Spleen (tissue), 7 donors: ENCODE data around the gene DHRSX.

ENCODE experiments used
- CTCF ChIP-seq, 11 experiments: fragments of 200-600 bp in 7 of 11; fragments of 450-650 bp in 4 of 11; sonication (generic) in 4 of 11; IDR thresholded peaks in 8 of 11; conservative IDR thresholded peaks in 3 of 11; 1 replicate in 7 of 11; 2 replicates in 4 of 11; pipeline versions ENCODE4 v1.4.0 to v1.8.0; 2016 to 2021; ENCODE audit warnings: antibody characterized with exemption in 11 of 11, inconsistent platforms in 4 of 11, mild to moderate bottlenecking in 1 of 11
- POLR2A ChIP-seq, 3 donors: fragments of 450-650 bp; IDR thresholded peaks; one replicate each; pipeline ENCODE4 v1.5.1; 2017; ENCODE audit warnings: antibody characterized with exemption in 3 of 3, mild to moderate bottlenecking in 1 of 3
- POLR2AphosphoS5 ChIP-seq, 3 donors: sonication (generic); formaldehyde crosslinking; IDR thresholded peaks; one replicate each; pipeline ENCODE4 v1.5.1; 2017; ENCODE audit warnings: antibody characterized with exemption in 3 of 3
- donor health status: DM: no; HTN: no; CAD: no; lungs with moderate emphysema.
- donor health status: DM: no; HTN: no; CAD: no.
- donor health status: DM: no; HTN: no; CAD: no.

GRCh38 chrX:2446815-2447214 lies 54.0 kb downstream of the DHRSX start:
- TF ChIP-seq CTCF (IDR thresholded peaks at IDR 0.05 in 8 of 11, conservative IDR thresholded peaks at IDR 0.05 in 3 of 11) (no peak), POLR2AphosphoS5 (IDR thresholded peaks at IDR 0.05) (no peak), POLR2A (IDR thresholded peaks at IDR 0.05) (no peak)
